ENCODE data around the gene ANGPTL2.

ANGPTL2 gene

DNA sequence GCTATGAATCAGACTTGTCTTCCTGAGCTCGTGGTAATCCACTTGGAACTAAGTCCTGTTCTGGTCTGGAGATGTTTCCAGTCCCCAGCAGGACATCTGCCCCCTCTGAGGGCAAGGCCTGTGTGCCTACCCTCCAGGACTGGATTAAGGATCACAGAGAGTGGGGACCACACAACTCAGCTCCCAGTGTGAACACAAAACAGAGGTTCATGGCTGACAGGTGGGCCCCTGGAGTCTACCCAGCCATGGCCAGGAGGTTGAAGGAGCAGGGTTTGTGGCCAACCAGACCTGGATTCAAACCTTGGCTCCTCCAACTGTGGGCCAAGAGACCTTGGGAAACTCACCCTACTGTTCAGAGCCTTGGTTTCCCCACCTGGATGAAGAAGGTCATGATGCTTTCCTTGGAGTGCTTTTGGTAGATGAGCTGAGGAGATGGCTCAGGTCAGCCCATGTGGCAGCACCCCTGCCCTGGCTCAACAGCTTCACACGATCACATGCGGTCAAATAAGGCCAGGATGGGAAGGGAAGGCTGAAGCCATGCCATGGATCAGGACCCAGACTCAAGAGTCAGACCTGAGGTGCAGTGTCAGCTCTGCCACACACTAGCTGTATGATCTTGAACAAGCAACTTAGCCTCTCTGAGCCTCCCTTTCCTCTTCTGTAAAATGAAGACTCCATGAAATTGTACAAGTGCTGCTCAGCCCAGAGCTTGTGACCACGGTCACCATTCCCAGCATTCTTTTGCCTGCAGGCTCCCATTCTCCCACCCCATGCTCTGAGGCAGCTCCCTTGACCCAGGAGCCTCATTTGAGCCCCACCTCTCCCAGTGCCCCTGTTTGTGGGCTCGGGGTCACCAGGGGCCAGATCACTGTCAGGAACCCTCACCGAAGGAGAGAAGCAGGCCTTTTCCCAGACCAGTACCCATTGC is 27.3 kb upstream of the ANGPTL2 start:
- no peak for TF ChIP-seq CTCF (IDR thresholded peaks at IDR 0.05)

DNA sequence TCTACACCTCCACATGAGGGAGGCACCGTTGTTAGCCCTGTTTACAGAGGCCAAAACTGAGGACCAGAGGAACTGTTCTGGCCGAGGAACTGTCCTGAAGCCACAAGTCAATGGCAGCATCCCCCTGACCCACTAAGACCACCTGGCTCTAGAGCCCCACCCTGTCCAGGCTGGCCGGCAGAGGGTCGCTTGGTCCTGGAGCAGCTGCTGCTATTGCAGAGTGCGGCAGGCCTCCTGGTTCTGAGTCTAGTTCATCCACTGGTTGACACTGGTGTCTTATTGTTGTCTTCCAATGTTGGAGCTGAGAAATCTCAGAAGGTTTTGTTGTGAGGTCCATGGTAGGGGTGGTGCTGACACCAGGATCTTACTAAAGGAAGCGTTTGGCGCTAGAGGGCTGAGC is 26.6 kb upstream of the ANGPTL2 start:
- no peak for TF ChIP-seq CTCF (IDR thresholded peaks at IDR 0.05)

- TF ChIP-seq CTCF (IDR thresholded peaks at IDR 0.05), result no peak
These were observed 25.6 kb upstream of the ANGPTL2 start for GRCh38 chr9:127148014-127148413.

GRCh38 chr9:127147251-127147650 is 24.8 kb upstream of the ANGPTL2 start:
- no peak for TF ChIP-seq CTCF (IDR thresholded peaks at IDR 0.05)

DNA sequence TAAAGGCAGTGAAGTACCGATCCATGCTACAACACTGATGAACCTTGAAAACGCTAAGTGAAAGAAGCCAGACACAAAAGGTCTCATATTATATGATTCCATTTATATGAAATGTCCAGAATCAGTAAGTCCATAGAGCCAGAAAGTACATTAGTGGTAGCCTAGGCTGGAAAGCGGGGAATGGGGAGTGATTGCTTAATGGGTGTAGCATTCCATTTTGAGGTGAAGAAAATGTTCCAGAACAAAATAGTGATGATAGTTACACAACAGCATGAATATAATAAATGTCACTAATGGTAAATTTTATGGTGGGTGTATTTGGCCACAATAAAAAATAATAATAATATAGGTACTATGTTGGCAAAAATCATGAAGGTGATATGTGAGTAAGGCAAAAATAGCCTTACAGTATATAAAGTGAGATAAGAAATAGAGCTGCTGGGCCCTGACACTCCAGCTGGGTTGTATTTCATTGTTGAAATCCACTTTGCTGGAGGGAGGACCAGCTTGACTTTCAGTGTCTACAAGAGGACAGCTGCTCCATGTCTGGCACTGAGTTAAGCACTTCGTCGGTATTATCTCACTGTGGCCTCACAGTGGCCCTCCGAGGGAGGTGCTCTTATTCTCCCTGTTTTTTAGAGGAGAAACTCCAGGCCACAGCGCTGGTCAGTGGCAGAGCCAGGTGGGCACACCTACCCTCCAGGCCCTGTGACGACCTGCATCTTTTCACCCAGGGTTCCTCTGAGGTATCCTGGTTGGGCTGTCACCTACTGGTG is 22.4 kb upstream of the ANGPTL2 start:
- TF ChIP-seq CTCF (IDR thresholded peaks at IDR 0.05), result no peak

DNA sequence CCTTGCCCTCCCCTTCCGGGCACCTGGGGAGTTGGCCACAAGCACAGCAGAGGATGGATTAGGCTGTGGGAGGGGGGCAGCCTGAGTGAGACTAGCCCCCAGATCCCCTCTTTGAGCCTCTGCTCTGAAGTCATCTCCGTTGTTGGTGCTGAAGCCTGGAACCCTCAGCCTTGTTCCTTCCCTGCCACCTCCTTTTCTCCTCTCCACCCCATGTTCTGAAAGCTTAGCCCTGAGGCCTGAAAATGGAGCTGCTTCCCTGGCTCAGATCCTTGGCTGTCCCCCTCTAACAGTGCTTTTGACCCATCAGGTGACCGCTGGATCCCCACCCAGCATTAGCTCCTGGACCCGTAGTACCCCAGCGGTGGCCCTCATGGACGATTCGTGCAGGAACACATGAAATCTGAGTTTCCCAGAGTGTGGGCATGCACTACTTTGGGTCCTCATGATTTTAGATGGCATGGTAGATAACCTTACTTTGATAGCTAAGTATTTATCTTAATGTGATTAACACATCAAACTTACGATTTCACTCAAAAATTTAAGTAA is 21.6 kb upstream of the ANGPTL2 start:
- no peak for TF ChIP-seq CTCF (IDR thresholded peaks at IDR 0.05)

GRCh38 chr9:127142931-127143464 is 20.6 kb upstream of the ANGPTL2 start:
- TF ChIP-seq CTCF (IDR thresholded peaks at IDR 0.05), result no peak
